Measurements from ENCODE around the gene ERC2. TPM values are rescaled to one million over a fixed set of nuclear protein-coding genes. Genes with fewer than 3 reads are reported as not detected.

Gene ERC2
- total RNA-seq, 4 donors from 2014 or later: 0.81 to 2.9 (median 1.6) TPM

- WGBS, 2 donors (ENCODE audit: low coverage in 1 of 2): 87 to 91% methylated on average over 8 to 9 of the region's 10 CpGs
- Histone ChIP-seq H3K4me1 (peaks cover 0 to 17% (median 6%) of the 10 kb centered on the region in 3 donors), H3K9me3 (no peaks in the 10 kb centered on the region), H3K27me3 (no peaks in the 10 kb centered on the region), H3K4me3 (no peak overlapping the region), H3K36me3 (no peaks in the 10 kb centered on the region), H3K27ac (no peak overlapping the region)
- ATAC-seq: no peak
- TF ChIP-seq POLR2AphosphoS5 (IDR thresholded peaks at IDR 0.05) (no peak), POLR2A (IDR thresholded peaks at IDR 0.05) (no peak), CTCF (IDR thresholded peaks at IDR 0.05) (no peak), EP300 (IDR thresholded peaks at IDR 0.05) (no peak)
Measured at GRCh38 chr3:55516392-55517030, 951.8 kb downstream of the ERC2 start.

- no peak overlapping the region for H3K27ac ChIP-seq
- 59 to 61% methylated on average over 10 to 12 of the region's 14 CpGs for WGBS, 2 donors (ENCODE audit: low coverage in 1 of 2)
- H3K36me3 ChIP-seq: no peaks in the 10 kb centered on the region
- TF ChIP-seq EP300 (IDR thresholded peaks at IDR 0.05): no peak
- no peak for TF ChIP-seq POLR2AphosphoS5 (IDR thresholded peaks at IDR 0.05)
- TF ChIP-seq CTCF (IDR thresholded peaks at IDR 0.05): no peak
- TF ChIP-seq POLR2A (IDR thresholded peaks at IDR 0.05): no peak
- H3K9me3 ChIP-seq: no peaks in the 10 kb centered on the region
- ATAC-seq: no peak
- peaks cover 0 to 17% (median 6%) of the 10 kb centered on the region in 3 donors for H3K4me1 ChIP-seq
- H3K27me3 ChIP-seq: no peaks in the 10 kb centered on the region
- H3K4me3 ChIP-seq: no peak overlapping the region
Measured at GRCh38 chr3:55515550-55516246, 952.6 kb downstream of the ERC2 start.

- WGBS, 2 donors (ENCODE audit: low coverage in 1 of 2): 84 to 87% methylated on average over 3 of the region's 3 CpGs
- TF ChIP-seq POLR2AphosphoS5 (IDR thresholded peaks at IDR 0.05) (no peak), EP300 (IDR thresholded peaks at IDR 0.05) (no peak), POLR2A (IDR thresholded peaks at IDR 0.05) (no peak)
- H3K4me1 ChIP-seq: peaks cover 0 to 17% (median 6%) of the 10 kb centered on the region in 3 donors
- H3K36me3 ChIP-seq: no peaks in the 10 kb centered on the region
- no peak overlapping the region for H3K4me3 ChIP-seq
- H3K27me3 ChIP-seq: no peaks in the 10 kb centered on the region
- no peaks in the 10 kb centered on the region for H3K9me3 ChIP-seq
- ATAC-seq: no peak
- no peak overlapping the region for H3K27ac ChIP-seq
Measured at GRCh38 chr3:55514962-55515361, 953.3 kb downstream of the ERC2 start.

GRCh38 chr3:55512571-55513343 lies 955.5 kb downstream of the ERC2 start:
- peaks cover 0 to 17% (median 6%) of the 10 kb centered on the region in 3 donors for H3K4me1 ChIP-seq
- TF ChIP-seq EP300 (IDR thresholded peaks at IDR 0.05): no peak
- no peak for TF ChIP-seq POLR2AphosphoS5 (IDR thresholded peaks at IDR 0.05)
- no peak for TF ChIP-seq CTCF (IDR thresholded peaks at IDR 0.05)
- no peak for TF ChIP-seq POLR2A (IDR thresholded peaks at IDR 0.05)
- no peaks in the 10 kb centered on the region for H3K9me3 ChIP-seq
- no peak for ATAC-seq
- no peaks in the 10 kb centered on the region for H3K27me3 ChIP-seq
- H3K27ac ChIP-seq: no peak overlapping the region
- 74 to 76% methylated on average over 9 to 11 of the region's 11 CpGs for WGBS, 2 donors (ENCODE audit: low coverage in 1 of 2)
- H3K36me3 ChIP-seq: no peaks in the 10 kb centered on the region
- no peak overlapping the region for H3K4me3 ChIP-seq

- 30 to 32% methylated on average over 7 of the region's 7 CpGs for WGBS, 2 donors (ENCODE audit: low coverage in 1 of 2)
- ATAC-seq: peak; percentile 36
- Histone ChIP-seq H3K4me3 (no peak overlapping the region), H3K36me3 (no peaks in the 10 kb centered on the region), H3K27ac (no peak overlapping the region), H3K27me3 (no peaks in the 10 kb centered on the region), H3K4me1 (peaks cover 0 to 17% (median 6%) of the 10 kb centered on the region in 3 donors), H3K9me3 (no peaks in the 10 kb centered on the region)
- no peak for TF ChIP-seq POLR2A (IDR thresholded peaks at IDR 0.05)
- TF ChIP-seq POLR2AphosphoS5 (IDR thresholded peaks at IDR 0.05): no peak
- TF ChIP-seq CTCF (IDR thresholded peaks at IDR 0.05): no peak
- no peak for TF ChIP-seq EP300 (IDR thresholded peaks at IDR 0.05)
Measured at GRCh38 chr3:55511895-55512570, 956.2 kb downstream of the ERC2 start.
